ENCODE results near the gene PRPF40A.
"Not testable (repeated sequence)": the region's sequence is repeated elsewhere in the genome, so short reads cannot be mapped to it uniquely, and the experiment has no call there.

GRCh38 chr2:152747751-152748150 lies 30.5 kb upstream of the PRPF40A start:
- not testable (repeated sequence) for TF ChIP-seq ZNF785 (CRISPR knock-in tag; IDR thresholded peaks at IDR 0.05); CEBPZ (IDR thresholded peaks at IDR 0.05; ENCODE audit: borderline replicate concordance, low read depth, low read length); ZNF263 (CRISPR knock-in tag; IDR thresholded peaks at IDR 0.05; ENCODE audit: borderline replicate concordance); RFX5 (IDR thresholded peaks at IDR 0.05; ENCODE audit: low read depth, low read length); RAD51 (IDR thresholded peaks at IDR 0.05; ENCODE audit: borderline replicate concordance, low read depth); JUNB (CRISPR knock-in tag; conservative IDR thresholded peaks at IDR 0.05); RNF2 (IDR thresholded peaks at IDR 0.05); ZNF12 (CRISPR knock-in tag; IDR thresholded peaks at IDR 0.05)
- TF ChIP-seq, protein P1, sequence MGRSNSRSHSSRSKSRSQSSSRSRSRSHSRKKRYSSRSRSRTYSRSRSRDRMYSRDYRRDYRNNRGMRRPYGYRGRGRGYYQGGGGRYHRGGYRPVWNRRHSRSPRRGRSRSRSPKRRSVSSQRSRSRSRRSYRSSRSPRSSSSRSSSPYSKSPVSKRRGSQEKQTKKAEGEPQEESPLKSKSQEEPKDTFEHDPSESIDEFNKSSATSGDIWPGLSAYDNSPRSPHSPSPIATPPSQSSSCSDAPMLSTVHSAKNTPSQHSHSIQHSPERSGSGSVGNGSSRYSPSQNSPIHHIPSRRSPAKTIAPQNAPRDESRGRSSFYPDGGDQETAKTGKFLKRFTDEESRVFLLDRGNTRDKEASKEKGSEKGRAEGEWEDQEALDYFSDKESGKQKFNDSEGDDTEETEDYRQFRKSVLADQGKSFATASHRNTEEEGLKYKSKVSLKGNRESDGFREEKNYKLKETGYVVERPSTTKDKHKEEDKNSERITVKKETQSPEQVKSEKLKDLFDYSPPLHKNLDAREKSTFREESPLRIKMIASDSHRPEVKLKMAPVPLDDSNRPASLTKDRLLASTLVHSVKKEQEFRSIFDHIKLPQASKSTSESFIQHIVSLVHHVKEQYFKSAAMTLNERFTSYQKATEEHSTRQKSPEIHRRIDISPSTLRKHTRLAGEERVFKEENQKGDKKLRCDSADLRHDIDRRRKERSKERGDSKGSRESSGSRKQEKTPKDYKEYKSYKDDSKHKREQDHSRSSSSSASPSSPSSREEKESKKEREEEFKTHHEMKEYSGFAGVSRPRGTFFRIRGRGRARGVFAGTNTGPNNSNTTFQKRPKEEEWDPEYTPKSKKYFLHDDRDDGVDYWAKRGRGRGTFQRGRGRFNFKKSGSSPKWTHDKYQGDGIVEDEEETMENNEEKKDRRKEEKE (IDR thresholded peaks at IDR 0.05; ENCODE audit: borderline replicate concordance in 1 of 2, control insufficient read depth in 1 of 2, low read depth in 2 of 2, low read length in 1 of 2) = not testable (repeated sequence)
